Ovary (tissue), 9 donors: ENCODE results near the gene ZNF367. TPM values are rescaled to one million over a fixed set of nuclear protein-coding genes. Genes with fewer than 3 reads are reported as not detected.

ENCODE experiments used
- DNase-seq, 5 donors: peaks; one replicate each; pipeline ENCODE4 v3.0.0-alpha.2; 2019 to 2020
- H3K27ac ChIP-seq, 2 donors: fragments of 200-600 bp; one replicate each; pipeline versions ENCODE4 v1.5.1 to v1.8.0; 2019 to 2022
- H3K27me3 ChIP-seq: fragments of 200-600 bp; one replicate; pipeline ENCODE4 v1.8.0; 2022
- H3K36me3 ChIP-seq: fragments of 200-600 bp; sonication (generic); one replicate; pipeline ENCODE4 v1.5.1; 2019
- H3K4me1 ChIP-seq: one replicate; pipeline ENCODE4 v1.8.1; 2013; ENCODE audit warnings: mild to moderate bottlenecking, moderate library complexity; ENCODE audit not compliant: insufficient read depth
- H3K4me3 ChIP-seq: fragments of 200-600 bp; sonication (generic); one replicate; pipeline ENCODE4 v1.5.1; 2017
- H3K9me3 ChIP-seq, 2 donors: fragments of 200-600 bp in 1 of 2; sonication (generic) in 1 of 2; one replicate each; pipeline versions ENCODE4 v1.5.1 to v1.8.1; 2013 to 2019; ENCODE audit warnings: mild to moderate bottlenecking in 1 of 2, moderate library complexity in 1 of 2
- EP300 ChIP-seq: sonication (generic); formaldehyde crosslinking; IDR thresholded peaks from one replicate; pipeline ENCODE4 v1.6.1; 2017; ENCODE audit warnings: antibody characterized with exemption
- POLR2A ChIP-seq: fragments of 450-650 bp; IDR thresholded peaks from one replicate; pipeline ENCODE4 v1.6.1; 2017; ENCODE audit warnings: antibody characterized with exemption, mild to moderate bottlenecking, moderate library complexity
- WGBS, 3 donors: extraction: QIAGEN DNeasy Blood & Tissue Kit in 1 of 3; methylation state at CpG; one replicate each; pipeline versions ENCODE4 v1.1.5 to v1.1.7; 2013 to 2017; 5-methylcytosine and 5-hydroxymethylcytosine counted together
- intact Hi-C, 4 donors: fragments of 100-400 bp; cut with DNase I; formaldehyde crosslinking; loops; one replicate each; pipeline versions ENCODE4 v1.11.0 to v1.15.1; 2022 to 2023
- polyA plus RNA-seq, 2 donors: library from polyadenylated mRNA; stranded (reverse); fragments of 200-250 nt in 1 of 2; fragments of 350-450 nt in 1 of 2; fragmentation: Illumina TruSeq in 1 of 2; extraction: RNeasy Lipid Tissue Mini Kit (QIAGEN cat#74804) in 1 of 2; gene quantifications; one replicate each; pipeline ENCODE4 v1.2.3, GENCODE V29; 2013 to 2014
- total RNA-seq, 7 donors: library from RNA; depleted of rRNA in 2 of 7; stranded (reverse); fragments of >200 nt in 2 of 7; fragmentation: NEBNext Ultra II Directional in 3 of 7; extraction: Animal tissue kit (Norgen Biotek cat#: 25700) in 3 of 7; gene quantifications; one replicate each; pipeline versions ENCODE4 v1.1.0 to v1.2.4, GENCODE V29; 2016 to 2023
- TF ChIP-seq, protein P1 (sequence below), 3 donors: fragments of 450-650 bp in 2 of 3; fragments of 200-600 bp in 1 of 3; IDR thresholded peaks; one replicate each; pipeline versions ENCODE4 v1.5.1 to v1.8.0; 2016 to 2022; ENCODE audit warnings: antibody characterized with exemption in 3 of 3, mild to moderate bottlenecking in 1 of 3
- donor health status: DM: no; HTN: no; CAD: no; lungs with moderate emphysema.
- donor health status: DM: no; HTN: no; CAD: no.
- donor health status: Bipolar disorder and iron deficiency.
- donor health status: DM: yes; HTN: yes; CAD: no.
- donor health status: DM: no; HTN: no; CAD: no.
- donor health status: DM: yes; HTN: yes; CAD: no.

Gene ZNF367
- total and polyA plus RNA-seq, 9 donors: 1.1 to 2.4 (median 1.6) TPM

DNA sequence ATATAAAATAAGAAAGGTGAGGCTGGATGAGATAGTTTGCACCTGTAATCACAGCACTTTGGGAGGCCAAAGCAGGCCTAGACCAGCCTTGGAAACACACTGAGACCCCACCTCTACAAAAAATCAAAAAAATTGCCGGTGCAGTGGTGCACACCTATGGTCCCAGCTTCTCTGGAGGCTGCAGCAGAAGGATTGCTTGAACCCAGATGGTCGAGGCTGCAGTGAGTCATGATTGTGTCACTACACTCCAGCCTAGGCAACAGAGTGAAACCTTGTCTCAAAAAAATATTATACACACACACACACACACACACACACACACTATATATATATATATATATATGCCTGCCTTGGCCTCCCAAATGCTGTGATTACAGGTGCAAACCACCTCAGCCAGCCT, 36.0 kb downstream of the ZNF367 start:
- H3K27me3 ChIP-seq: no peaks in the 10 kb centered on the region
- H3K36me3 ChIP-seq: no peaks in the 10 kb centered on the region
- TF ChIP-seq EP300 (no peak), POLR2A (no peak)
- TF ChIP-seq, protein P1, sequence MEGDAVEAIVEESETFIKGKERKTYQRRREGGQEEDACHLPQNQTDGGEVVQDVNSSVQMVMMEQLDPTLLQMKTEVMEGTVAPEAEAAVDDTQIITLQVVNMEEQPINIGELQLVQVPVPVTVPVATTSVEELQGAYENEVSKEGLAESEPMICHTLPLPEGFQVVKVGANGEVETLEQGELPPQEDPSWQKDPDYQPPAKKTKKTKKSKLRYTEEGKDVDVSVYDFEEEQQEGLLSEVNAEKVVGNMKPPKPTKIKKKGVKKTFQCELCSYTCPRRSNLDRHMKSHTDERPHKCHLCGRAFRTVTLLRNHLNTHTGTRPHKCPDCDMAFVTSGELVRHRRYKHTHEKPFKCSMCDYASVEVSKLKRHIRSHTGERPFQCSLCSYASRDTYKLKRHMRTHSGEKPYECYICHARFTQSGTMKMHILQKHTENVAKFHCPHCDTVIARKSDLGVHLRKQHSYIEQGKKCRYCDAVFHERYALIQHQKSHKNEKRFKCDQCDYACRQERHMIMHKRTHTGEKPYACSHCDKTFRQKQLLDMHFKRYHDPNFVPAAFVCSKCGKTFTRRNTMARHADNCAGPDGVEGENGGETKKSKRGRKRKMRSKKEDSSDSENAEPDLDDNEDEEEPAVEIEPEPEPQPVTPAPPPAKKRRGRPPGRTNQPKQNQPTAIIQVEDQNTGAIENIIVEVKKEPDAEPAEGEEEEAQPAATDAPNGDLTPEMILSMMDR (IDR thresholded peaks at IDR 0.05): no peak
- no peak overlapping the region for H3K4me3 ChIP-seq
- H3K27ac ChIP-seq: no peak overlapping the region
- intact Hi-C loops: no loop called here
- no peak for DNase-seq
- H3K4me1 ChIP-seq: peaks cover 2% of the 10 kb centered on the region
- 69 to 84% (median 78%) methylated on average over 2 of the region's 2 CpGs for WGBS, 3 donors
- H3K9me3 ChIP-seq: no peaks in the 10 kb centered on the region

DNA sequence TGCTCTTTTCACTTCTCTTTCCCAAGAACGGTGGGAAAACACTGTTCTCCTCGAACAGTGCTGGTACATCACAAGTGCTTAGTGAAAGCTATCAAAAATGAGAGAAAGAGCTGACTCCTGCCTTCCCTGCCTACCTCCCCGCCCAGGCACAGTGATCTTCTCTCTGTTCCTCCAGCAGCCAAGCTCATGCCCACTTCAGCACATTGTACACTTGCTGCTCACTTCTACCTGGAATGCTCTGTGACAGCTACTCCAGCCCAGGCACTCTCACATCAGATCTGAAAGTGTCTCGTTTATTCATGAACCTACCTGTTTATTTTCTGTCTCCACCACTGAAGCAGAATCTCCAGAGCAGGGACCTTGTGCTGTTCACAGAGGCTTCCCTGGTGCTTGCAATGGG, 36.5 kb downstream of the ZNF367 start:
- WGBS, 3 donors: 91 to 95% (median 93%) methylated on average over 4 of the region's 4 CpGs

DNA sequence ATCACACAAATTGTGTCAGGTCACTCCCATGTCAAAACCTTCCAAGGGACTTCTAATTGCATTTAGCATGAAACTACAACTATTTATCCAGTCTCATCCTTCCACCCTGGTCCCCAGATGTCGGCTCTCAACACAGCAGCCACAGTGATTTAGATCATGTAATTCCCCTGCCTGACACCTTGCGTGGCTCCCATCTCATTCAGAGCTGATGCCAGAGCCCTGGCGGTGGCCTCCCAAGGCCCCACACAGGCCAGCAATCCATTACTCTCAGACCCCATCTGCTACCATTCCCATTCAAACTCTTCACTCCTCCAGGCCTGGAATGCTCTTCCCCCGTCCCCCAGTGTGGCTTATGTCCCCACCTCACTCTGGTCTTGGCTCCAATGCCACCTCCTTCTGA, 37.0 kb downstream of the ZNF367 start:
- 88 to 96% (median 94%) methylated on average over 4 of the region's 4 CpGs for WGBS, 3 donors
- intact Hi-C loops: no loop called here
- DNase-seq: no peak
- TF ChIP-seq EP300 (no peak), POLR2A (no peak)
- TF ChIP-seq, protein P1 (IDR thresholded peaks at IDR 0.05): no peak
- Histone ChIP-seq H3K4me3 (no peak overlapping the region), H3K27me3 (no peaks in the 10 kb centered on the region), H3K36me3 (no peaks in the 10 kb centered on the region), H3K4me1 (peaks cover 2% of the 10 kb centered on the region), H3K9me3 (no peaks in the 10 kb centered on the region), H3K27ac (no peak overlapping the region)

More for the DNA sequence above, 36.5 kb downstream of the ZNF367 start:
- Histone ChIP-seq H3K27ac (no peak overlapping the region), H3K36me3 (no peaks in the 10 kb centered on the region), H3K4me3 (no peak overlapping the region), H3K9me3 (no peaks in the 10 kb centered on the region), H3K4me1 (peaks cover 2% of the 10 kb centered on the region), H3K27me3 (no peaks in the 10 kb centered on the region)
- TF ChIP-seq, protein P1 (IDR thresholded peaks at IDR 0.05): no peak
- no peak for DNase-seq
- intact Hi-C loops: no loop called here

DNA sequence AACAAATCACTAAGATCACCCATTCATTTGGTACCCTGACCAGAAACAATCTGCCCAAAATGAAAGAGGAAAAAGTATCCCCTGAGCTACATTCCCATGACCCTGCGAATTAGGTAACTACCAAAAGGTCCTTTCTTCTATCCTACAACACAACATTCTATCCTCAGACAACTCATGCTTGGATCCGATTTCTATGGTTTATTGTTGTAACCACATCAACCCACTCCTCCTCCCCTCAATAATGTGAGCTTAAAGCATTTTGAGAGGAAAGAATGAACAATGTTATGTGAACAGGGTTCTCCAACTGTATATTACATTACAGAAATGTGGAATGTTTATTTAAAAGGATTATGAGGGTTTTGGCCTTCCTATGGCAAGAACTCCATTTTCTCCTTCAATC, 38.7 kb downstream of the ZNF367 start:
- peaks cover 2% of the 10 kb centered on the region for H3K4me1 ChIP-seq
- H3K27ac ChIP-seq: no peak overlapping the region
- H3K36me3 ChIP-seq: no peaks in the 10 kb centered on the region
- WGBS, 3 donors: 92 to 97% (median 92%) methylated on average over 2 of the region's 2 CpGs
- H3K9me3 ChIP-seq: no peaks in the 10 kb centered on the region
- intact Hi-C loops: no loop called here
- DNase-seq: no peak
- H3K4me3 ChIP-seq: no peak overlapping the region
- H3K27me3 ChIP-seq: no peaks in the 10 kb centered on the region
- TF ChIP-seq EP300: no peak
- no peak for TF ChIP-seq POLR2A
- TF ChIP-seq, protein P1 (IDR thresholded peaks at IDR 0.05): no peak

DNA sequence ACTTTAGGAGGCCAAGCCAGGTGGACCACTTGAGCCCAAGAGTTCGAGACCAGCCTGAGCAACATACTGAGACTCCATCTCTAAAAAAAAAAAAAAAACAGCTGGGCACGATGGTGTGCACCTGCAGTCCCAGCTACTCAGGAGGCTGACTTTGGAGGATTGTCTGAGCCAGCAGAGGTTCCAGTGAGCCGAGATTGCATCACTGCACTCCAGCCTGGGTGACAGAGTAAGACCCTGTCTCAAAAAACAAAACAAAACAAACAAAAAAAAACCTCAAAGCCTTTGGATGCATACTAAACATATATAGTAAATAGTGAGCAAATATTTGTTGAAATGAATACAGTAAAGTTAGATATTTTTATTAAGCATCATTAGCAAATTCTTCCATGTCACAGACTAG, 40.0 kb downstream of the ZNF367 start:
- H3K27ac ChIP-seq: no peak overlapping the region
- no peak for DNase-seq
- H3K27me3 ChIP-seq: no peaks in the 10 kb centered on the region
- H3K9me3 ChIP-seq: no peaks in the 10 kb centered on the region
- 89 to 97% (median 93%) methylated on average over 3 of the region's 3 CpGs for WGBS, 3 donors
- TF ChIP-seq, protein P1 (IDR thresholded peaks at IDR 0.05): no peak
- TF ChIP-seq EP300 (no peak), POLR2A (no peak)
- H3K4me3 ChIP-seq: no peak overlapping the region
- H3K4me1 ChIP-seq: no peaks in the 10 kb centered on the region
- H3K36me3 ChIP-seq: no peaks in the 10 kb centered on the region
- intact Hi-C loops: no loop called here
